Measurements from ENCODE around the gene ANKRD44.

The ANKRD44 gene

GRCh38 chr2:197145471-197146056 lies 165.0 kb downstream of the ANKRD44 start:
- DNase-seq (ENCODE audit: low spot score) = no peak

- no peak for DNase-seq (ENCODE audit: low spot score)
Measured at GRCh38 chr2:197144183-197144582, 166.4 kb downstream of the ANKRD44 start.

- no peak for DNase-seq (ENCODE audit: low spot score)
Measured at GRCh38 chr2:197141702-197142473, 168.7 kb downstream of the ANKRD44 start.

GRCh38 chr2:197140045-197140444 lies 170.5 kb downstream of the ANKRD44 start:
- DNase-seq (ENCODE audit: low spot score) = no peak

GRCh38 chr2:197138506-197138905 lies 172.1 kb downstream of the ANKRD44 start:
- DNase-seq (ENCODE audit: low spot score) = no peak

- DNase-seq (ENCODE audit: low spot score) = no peak
Measured at GRCh38 chr2:197137826-197138477, 172.6 kb downstream of the ANKRD44 start.

GRCh38 chr2:197137231-197137630 lies 173.3 kb downstream of the ANKRD44 start:
- no peak for DNase-seq (ENCODE audit: low spot score)

GRCh38 chr2:197136452-197136851 lies 174.1 kb downstream of the ANKRD44 start:
- no peak for DNase-seq (ENCODE audit: low spot score)

GRCh38 chr2:197135806-197136205 lies 174.8 kb downstream of the ANKRD44 start:
- no peak for DNase-seq (ENCODE audit: low spot score)

- DNase-seq (ENCODE audit: low spot score) = no peak
Measured at GRCh38 chr2:197134206-197134605, 176.4 kb downstream of the ANKRD44 start.

GRCh38 chr2:197131558-197131855 lies 179.1 kb downstream of the ANKRD44 start:
- DNase-seq (ENCODE audit: low spot score) = no peak

- no peak for DNase-seq (ENCODE audit: low spot score)
Measured at GRCh38 chr2:197130318-197130717, 180.3 kb downstream of the ANKRD44 start.

GRCh38 chr2:197128897-197129296 lies 181.7 kb downstream of the ANKRD44 start:
- no peak for DNase-seq (ENCODE audit: low spot score)

GRCh38 chr2:197128126-197128525 lies 182.5 kb downstream of the ANKRD44 start:
- DNase-seq (ENCODE audit: low spot score) = no peak

GRCh38 chr2:197126630-197127352 lies 183.8 kb downstream of the ANKRD44 start:
- DNase-seq (ENCODE audit: low spot score) = no peak

GRCh38 chr2:197124639-197125390 lies 185.8 kb downstream of the ANKRD44 start:
- no peak for DNase-seq (ENCODE audit: low spot score)

- DNase-seq (ENCODE audit: low spot score) = no peak
Measured at GRCh38 chr2:197122821-197123220, 187.8 kb downstream of the ANKRD44 start.

GRCh38 chr2:197121756-197122385 lies 188.7 kb downstream of the ANKRD44 start:
- no peak for DNase-seq (ENCODE audit: low spot score)

- no peak for DNase-seq (ENCODE audit: low spot score)
Measured at GRCh38 chr2:197121255-197121654, 189.3 kb downstream of the ANKRD44 start.

- DNase-seq (ENCODE audit: low spot score) = no peak
Measured at GRCh38 chr2:197116306-197116879, 194.2 kb downstream of the ANKRD44 start.

- DNase-seq (ENCODE audit: low spot score) = no peak
Measured at GRCh38 chr2:197115325-197115724, 195.3 kb downstream of the ANKRD44 start.

All from SW480 (cell line).